Neuron (in vitro differentiated cells): ENCODE data around the gene ASIC1.
"Not testable (repeated sequence)": the region's sequence is repeated elsewhere in the genome, so short reads cannot be mapped to it uniquely, and the experiment has no call there.

Experiments
- H2AFZ ChIP-seq: one replicate; pipeline ENCODE4 v1.6.1; 2013; ENCODE audit warnings: low read depth, mild to moderate bottlenecking, inconsistent platforms, low read length, moderate library complexity
- H3K27me3 ChIP-seq: one replicate; pipeline ENCODE4 v1.6.1; 2013; ENCODE audit warnings: low read length; ENCODE audit not compliant: insufficient read depth
- H3K36me3 ChIP-seq: one replicate; pipeline ENCODE4 v1.6.1; 2013; ENCODE audit warnings: low read length; ENCODE audit not compliant: insufficient read depth
- H3K4me1 ChIP-seq: one replicate; pipeline ENCODE4 v1.6.1; 2013; ENCODE audit warnings: low read length; ENCODE audit not compliant: insufficient read depth
- H3K4me3 ChIP-seq: 2 replicates; pipeline ENCODE4 v1.5.1; 2013; ENCODE audit warnings: mild to moderate bottlenecking, low read length, moderate library complexity
- H3K9me3 ChIP-seq: one replicate; pipeline ENCODE4 v1.6.1; 2013; ENCODE audit warnings: low read length

Gene ASIC1

GRCh38 chr12:50073206-50073605 is 15.8 kb downstream of the ASIC1 start:
- H2AFZ ChIP-seq, result no peak overlapping the region
- H3K36me3 ChIP-seq, result no peaks in the 10 kb centered on the region
- H3K4me3 ChIP-seq, result no peak overlapping the region
- H3K9me3 ChIP-seq, result no peaks in the 10 kb centered on the region
- peaks cover 13% of the 10 kb centered on the region for H3K4me1 ChIP-seq
- H3K27me3 ChIP-seq, result no peaks in the 10 kb centered on the region

GRCh38 chr12:50073712-50074111 is 16.3 kb downstream of the ASIC1 start:
- Histone ChIP-seq H3K9me3 (no peaks in the 10 kb centered on the region), H2AFZ (no peak overlapping the region), H3K4me3 (no peak overlapping the region), H3K4me1 (peaks cover 13% of the 10 kb centered on the region), H3K36me3 (no peaks in the 10 kb centered on the region), H3K27me3 (no peaks in the 10 kb centered on the region)

GRCh38 chr12:50074936-50075807 is 17.8 kb downstream of the ASIC1 start:
- no peak overlapping the region for H3K4me3 ChIP-seq
- H3K4me1 ChIP-seq, result peaks cover 13% of the 10 kb centered on the region
- H3K36me3 ChIP-seq, result no peaks in the 10 kb centered on the region
- no peaks in the 10 kb centered on the region for H3K27me3 ChIP-seq
- no peaks in the 10 kb centered on the region for H3K9me3 ChIP-seq
- peak overlapping the region; percentile 4 for H2AFZ ChIP-seq

GRCh38 chr12:50075808-50076170 is 18.4 kb downstream of the ASIC1 start:
- H3K4me1 ChIP-seq, result peaks cover 13% of the 10 kb centered on the region
- no peaks in the 10 kb centered on the region for H3K9me3 ChIP-seq
- H2AFZ ChIP-seq, result no peak overlapping the region

GRCh38 chr12:50077099-50077498 is 19.7 kb downstream of the ASIC1 start:
- no peaks in the 10 kb centered on the region for H3K9me3 ChIP-seq
- H3K27me3 ChIP-seq, result no peaks in the 10 kb centered on the region
- peaks cover 17% of the 10 kb centered on the region for H3K4me1 ChIP-seq
- H3K4me3 ChIP-seq, result no peak overlapping the region
- no peak overlapping the region for H2AFZ ChIP-seq
- H3K36me3 ChIP-seq, result no peaks in the 10 kb centered on the region

More at GRCh38 chr12:50075808-50076170, 18.4 kb downstream of the ASIC1 start:
- H3K27me3 ChIP-seq, result no peaks in the 10 kb centered on the region
- H3K4me3 ChIP-seq, result no peak overlapping the region
- no peaks in the 10 kb centered on the region for H3K36me3 ChIP-seq

GRCh38 chr12:50078281-50078680 is 20.9 kb downstream of the ASIC1 start:
- Histone ChIP-seq H3K36me3 (no peaks in the 10 kb centered on the region), H2AFZ (no peak overlapping the region), H3K9me3 (no peaks in the 10 kb centered on the region), H3K27me3 (no peaks in the 10 kb centered on the region), H3K4me3 (no peak overlapping the region), H3K4me1 (peaks cover 18% of the 10 kb centered on the region)

- Histone ChIP-seq H3K27me3 (no peaks in the 10 kb centered on the region), H3K4me1 (peaks cover 23% of the 10 kb centered on the region), H3K36me3 (no peaks in the 10 kb centered on the region), H3K4me3 (no peak overlapping the region), H2AFZ (no peak overlapping the region), H3K9me3 (no peaks in the 10 kb centered on the region)
These were observed 22.4 kb downstream of the ASIC1 start for GRCh38 chr12:50079771-50080170.

GRCh38 chr12:50081096-50081808 is 23.9 kb downstream of the ASIC1 start:
- Histone ChIP-seq H3K4me1 (peaks cover 26% of the 10 kb centered on the region), H2AFZ (no peak overlapping the region), H3K27me3 (no peaks in the 10 kb centered on the region)

GRCh38 chr12:50082644-50083043 is 25.2 kb downstream of the ASIC1 start:
- H3K27me3 ChIP-seq, result no peaks in the 10 kb centered on the region
- no peak overlapping the region for H3K4me3 ChIP-seq

More at GRCh38 chr12:50081096-50081808, 23.9 kb downstream of the ASIC1 start:
- no peaks in the 10 kb centered on the region for H3K9me3 ChIP-seq
- H3K36me3 ChIP-seq, result peaks cover 5% of the 10 kb centered on the region
- no peak overlapping the region for H3K4me3 ChIP-seq

GRCh38 chr12:50083301-50083700 is 25.9 kb downstream of the ASIC1 start:
- Histone ChIP-seq H3K36me3 (peaks cover 24% of the 10 kb centered on the region), H3K9me3 (no peaks in the 10 kb centered on the region), H2AFZ (no peak overlapping the region), H3K4me1 (peaks cover 35% of the 10 kb centered on the region), H3K4me3 (no peak overlapping the region), H3K27me3 (no peaks in the 10 kb centered on the region)

More at GRCh38 chr12:50082644-50083043, 25.2 kb downstream of the ASIC1 start:
- Histone ChIP-seq H3K36me3 (peaks cover 18% of the 10 kb centered on the region), H3K9me3 (no peaks in the 10 kb centered on the region), H2AFZ (no peak overlapping the region), H3K4me1 (peaks cover 35% of the 10 kb centered on the region)

- peak overlapping the region; percentile 96 for H3K4me3 ChIP-seq
- peaks cover 35% of the 10 kb centered on the region for H3K36me3 ChIP-seq
- not testable (repeated sequence) for H3K27me3 ChIP-seq, H3K9me3 ChIP-seq
- H3K4me1 ChIP-seq, result peaks cover 35% of the 10 kb centered on the region
- H2AFZ ChIP-seq, result peak overlapping the region; percentile 64
These were observed 27.0 kb downstream of the ASIC1 start for GRCh38 chr12:50084409-50084774.

GRCh38 chr12:50084775-50085614 is 27.6 kb downstream of the ASIC1 start, which contains the start of gene SMARCD1:
Gene SMARCD1, plus strand, starts transcription at chr12:50085342. Its CDS starts 28 bp downstream, at chr12:50085370.
- Histone ChIP-seq H3K9me3 (no peaks in the 10 kb centered on the region), H2AFZ (peak within 1 kb of the TSS; percentile 64), H3K36me3 (peaks cover 41% of the 10 kb centered on the region), H3K27me3 (no peaks in the 10 kb centered on the region), H3K4me1 (peaks cover 35% of the 10 kb centered on the region), H3K4me3 (peak within 1 kb of the TSS; percentile 96)
